Stimulated activated memory B cell treated with anti-CD40 and anti-IgM and Interleukin-4, amounts not matched to agents 10 μg/mL and 1 μg/mL and 100 μg/mL, for 72 hours (primary cell): ENCODE data around the gene LIN28B.

Experiments used
- ATAC-seq: fragments of 150-1000 bp; cut with Tn5 transposase; 2 replicates; pipeline ENCODE4 v1.10.0; 2021
- H3K27ac Mint-ChIP-seq: one replicate; pipeline ENCODE4 v1.8.0; 2022; ENCODE audit warnings: mild to moderate bottlenecking, mixed read lengths
- H3K27me3 Mint-ChIP-seq: one replicate; pipeline ENCODE4 v1.8.0; 2022; ENCODE audit warnings: mixed read lengths
- H3K36me3 Mint-ChIP-seq: one replicate; pipeline ENCODE4 v1.8.0; 2022; ENCODE audit warnings: mixed read lengths
- H3K4me1 Mint-ChIP-seq: one replicate; pipeline ENCODE4 v1.8.0; 2022; ENCODE audit warnings: mixed read lengths
- H3K4me3 Mint-ChIP-seq: one replicate; pipeline ENCODE4 v1.8.0; 2022; ENCODE audit warnings: mild to moderate bottlenecking, moderate library complexity, mixed read lengths
- H3K9me3 Mint-ChIP-seq: one replicate; pipeline ENCODE4 v1.8.0; 2022; ENCODE audit warnings: mixed read lengths

LIN28B gene, protein sequence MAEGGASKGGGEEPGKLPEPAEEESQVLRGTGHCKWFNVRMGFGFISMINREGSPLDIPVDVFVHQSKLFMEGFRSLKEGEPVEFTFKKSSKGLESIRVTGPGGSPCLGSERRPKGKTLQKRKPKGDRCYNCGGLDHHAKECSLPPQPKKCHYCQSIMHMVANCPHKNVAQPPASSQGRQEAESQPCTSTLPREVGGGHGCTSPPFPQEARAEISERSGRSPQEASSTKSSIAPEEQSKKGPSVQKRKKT

DNA sequence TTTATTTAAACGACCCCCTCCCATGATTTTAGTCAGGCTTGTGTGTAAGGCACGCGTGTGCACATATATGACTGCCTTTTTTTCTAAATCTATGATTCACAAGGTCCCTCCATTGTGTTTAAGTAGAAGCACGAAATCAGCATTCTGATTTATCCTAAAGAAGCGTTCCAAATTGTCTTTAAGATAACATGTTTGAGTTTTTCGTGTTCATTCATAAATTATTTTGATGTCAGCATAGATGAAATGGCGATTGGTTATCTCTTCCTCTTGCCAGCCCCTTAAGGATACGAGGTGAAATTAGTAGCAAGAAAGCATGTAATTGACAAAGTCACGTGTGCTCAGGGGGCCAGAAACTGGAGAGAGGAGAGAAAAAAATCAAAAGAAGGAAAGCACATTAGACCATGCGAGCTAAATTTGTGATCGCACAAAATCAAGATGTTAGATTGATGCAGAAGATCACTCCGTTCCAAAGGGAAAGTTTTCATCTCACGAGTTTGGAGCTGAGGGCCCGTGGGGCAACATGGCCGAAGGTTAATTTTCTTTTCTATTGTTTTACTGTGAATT lies at the start of gene LIN28B:
TSS of gene LIN28B (plus strand) at position 377 of the 564 bp plus-strand sequence. CDS start at position 521, 144 bp downstream.
- Mint-ChIP-seq H3K9me3 (peaks cover 3% of the 10 kb centered on the region), H3K4me3 (no peak within 1 kb of the TSS), H3K36me3 (no peaks in the 10 kb centered on the region), H3K27me3 (peaks cover 60% of the 10 kb centered on the region), H3K4me1 (peaks cover 6% of the 10 kb centered on the region), H3K27ac (no peak within 1 kb of the TSS)
- ATAC-seq = no peak

DNA sequence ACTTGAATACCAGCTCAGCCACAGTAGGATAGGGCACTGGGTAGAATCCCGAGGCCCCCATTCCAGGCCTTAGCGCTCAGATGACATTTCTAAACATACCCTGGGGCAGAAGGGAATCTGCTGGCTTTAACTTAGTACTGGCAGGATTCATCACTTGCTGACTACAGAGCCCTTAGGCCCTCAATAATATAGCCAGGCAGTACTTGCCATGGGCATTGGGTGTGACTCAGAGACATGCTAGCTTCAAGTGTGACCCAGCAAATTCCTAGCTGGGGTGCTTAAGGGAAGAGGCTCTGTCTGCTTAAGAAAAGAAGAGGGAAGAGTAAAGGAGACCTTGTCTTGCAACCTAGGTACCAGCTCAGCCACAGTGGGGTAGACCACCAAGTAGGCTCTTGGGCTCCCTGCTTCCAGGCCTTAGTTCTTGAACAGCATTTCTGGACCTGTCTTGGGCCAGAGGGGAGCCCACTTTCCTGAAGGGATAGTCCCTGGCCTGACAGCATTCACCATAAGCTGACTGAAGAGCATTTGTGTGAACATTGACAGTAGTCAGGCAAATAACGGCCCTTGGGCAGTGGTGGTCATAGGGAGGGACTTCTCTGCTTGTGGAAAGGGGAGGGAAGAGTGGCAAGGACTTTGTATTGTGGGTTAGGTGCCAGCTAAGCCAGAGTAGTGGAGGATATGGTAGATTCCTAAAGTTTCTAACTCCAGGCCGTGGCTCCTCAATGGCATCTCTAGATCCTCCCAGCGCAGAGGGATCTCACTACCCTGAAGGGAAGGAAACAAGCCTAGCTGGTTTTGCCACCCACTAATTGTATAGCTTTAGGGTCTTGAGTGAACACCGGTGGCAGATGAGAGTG lies 48.6 kb upstream of the LIN28B start:
- Mint-ChIP-seq H3K27ac (no peak overlapping the region), H3K27me3 (peaks cover 21% of the 10 kb centered on the region), H3K36me3 (no peaks in the 10 kb centered on the region), H3K9me3 (no peaks in the 10 kb centered on the region), H3K4me3 (no peak overlapping the region), H3K4me1 (no peaks in the 10 kb centered on the region)
- no peak for ATAC-seq

DNA sequence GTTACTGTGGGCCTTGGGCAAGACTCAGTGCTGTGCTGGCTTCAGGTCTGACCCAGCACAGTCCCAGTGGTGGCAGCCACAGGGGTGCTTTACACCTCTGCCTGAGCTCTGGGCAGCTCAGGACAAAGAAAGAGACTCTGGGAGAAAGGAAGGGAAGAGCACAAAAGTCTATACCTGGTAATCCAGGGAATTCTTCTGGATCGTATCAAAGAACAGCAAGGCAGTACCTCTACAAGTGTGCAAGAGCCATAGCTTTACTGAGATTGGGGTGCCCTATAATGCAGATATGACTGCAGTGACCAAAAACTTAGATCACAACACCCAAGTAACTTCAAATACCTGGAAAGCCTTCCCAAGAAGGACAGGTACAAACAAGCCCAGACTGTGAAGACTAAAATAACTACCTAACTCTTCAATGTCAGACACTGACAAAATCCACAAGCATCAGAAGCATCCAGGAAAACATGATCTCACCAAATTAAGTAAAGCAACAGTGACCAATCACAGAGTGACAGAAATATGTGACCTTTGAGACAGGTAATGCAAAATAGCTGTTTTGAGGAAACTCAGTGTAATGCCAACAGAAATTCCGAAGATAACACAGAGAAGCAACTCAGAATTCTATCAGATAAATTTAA lies 47.9 kb upstream of the LIN28B start:
- Mint-ChIP-seq H3K4me3 (no peak overlapping the region), H3K9me3 (no peaks in the 10 kb centered on the region), H3K36me3 (no peaks in the 10 kb centered on the region), H3K27ac (no peak overlapping the region), H3K4me1 (no peaks in the 10 kb centered on the region), H3K27me3 (peaks cover 21% of the 10 kb centered on the region)
- no peak for ATAC-seq

DNA sequence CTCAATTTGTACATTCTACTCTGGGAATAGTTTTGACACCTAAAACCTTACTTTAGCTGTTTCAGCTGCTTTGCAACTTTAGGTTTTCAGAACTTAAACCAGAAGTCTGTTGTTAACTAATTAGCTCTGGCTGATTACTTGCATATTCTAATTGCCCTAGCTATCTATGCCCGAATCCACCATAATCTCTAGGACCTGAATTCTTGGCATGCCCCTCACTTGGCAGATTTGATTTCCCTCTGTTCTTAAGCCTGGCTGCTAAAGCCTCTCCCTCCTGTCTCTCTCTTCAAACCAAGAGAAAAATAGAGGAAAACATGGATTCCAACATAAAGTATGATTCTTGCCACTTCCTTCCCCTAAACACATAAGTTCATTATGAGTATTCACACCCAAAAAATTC lies 35.0 kb upstream of the LIN28B start:
- peaks cover 9% of the 10 kb centered on the region for H3K27me3 Mint-ChIP-seq
- ATAC-seq = no peak
- H3K36me3 Mint-ChIP-seq = no peaks in the 10 kb centered on the region
- H3K4me3 Mint-ChIP-seq = no peak overlapping the region
- H3K4me1 Mint-ChIP-seq = no peaks in the 10 kb centered on the region
- no peak overlapping the region for H3K27ac Mint-ChIP-seq
- H3K9me3 Mint-ChIP-seq = no peaks in the 10 kb centered on the region

DNA sequence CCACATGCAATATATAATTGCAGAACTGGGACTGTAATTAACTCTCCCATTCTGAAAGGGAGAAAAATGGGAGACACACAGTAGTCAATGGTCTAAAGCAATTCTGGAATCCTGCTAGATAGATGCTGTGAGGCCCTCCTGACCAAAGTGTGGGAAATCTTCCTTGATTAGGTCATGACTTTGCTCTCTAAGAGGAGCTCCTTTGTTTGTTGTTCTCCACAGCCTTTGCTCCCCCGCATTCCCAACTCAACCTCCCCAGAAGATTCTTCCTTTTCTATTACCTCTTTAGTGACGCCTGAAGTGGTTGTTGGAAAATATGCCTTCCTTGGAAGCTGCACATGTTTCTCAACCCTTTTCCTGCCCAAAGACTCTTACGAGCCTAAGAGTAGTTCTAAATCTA lies 28.8 kb upstream of the LIN28B start:
- ATAC-seq = no peak
- Mint-ChIP-seq H3K27ac (no peak overlapping the region), H3K4me3 (no peak overlapping the region), H3K27me3 (no peaks in the 10 kb centered on the region), H3K4me1 (no peaks in the 10 kb centered on the region), H3K36me3 (no peaks in the 10 kb centered on the region), H3K9me3 (no peaks in the 10 kb centered on the region)

DNA sequence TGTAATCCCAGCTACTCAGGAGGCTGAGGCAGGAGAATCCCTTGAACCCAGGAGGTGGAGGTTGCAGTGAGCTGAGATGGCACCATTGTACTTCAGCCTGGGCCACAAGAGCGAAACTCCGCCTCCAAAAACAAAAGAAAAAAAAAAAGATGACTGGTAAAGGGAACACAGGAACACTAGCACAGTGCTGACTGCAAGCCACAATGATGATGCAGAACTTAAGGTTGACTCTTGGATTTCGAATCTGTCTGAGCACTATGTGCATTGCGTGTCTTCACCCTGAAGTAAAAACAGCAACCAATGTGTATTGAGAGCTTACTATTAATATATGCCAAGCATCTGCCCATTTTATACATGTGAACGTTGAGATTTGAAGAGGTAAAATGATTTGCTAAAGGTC lies 27.6 kb upstream of the LIN28B start:
- no peak for ATAC-seq
- Mint-ChIP-seq H3K36me3 (no peaks in the 10 kb centered on the region), H3K4me1 (no peaks in the 10 kb centered on the region), H3K4me3 (no peak overlapping the region), H3K27ac (no peak overlapping the region), H3K9me3 (no peaks in the 10 kb centered on the region), H3K27me3 (no peaks in the 10 kb centered on the region)

DNA sequence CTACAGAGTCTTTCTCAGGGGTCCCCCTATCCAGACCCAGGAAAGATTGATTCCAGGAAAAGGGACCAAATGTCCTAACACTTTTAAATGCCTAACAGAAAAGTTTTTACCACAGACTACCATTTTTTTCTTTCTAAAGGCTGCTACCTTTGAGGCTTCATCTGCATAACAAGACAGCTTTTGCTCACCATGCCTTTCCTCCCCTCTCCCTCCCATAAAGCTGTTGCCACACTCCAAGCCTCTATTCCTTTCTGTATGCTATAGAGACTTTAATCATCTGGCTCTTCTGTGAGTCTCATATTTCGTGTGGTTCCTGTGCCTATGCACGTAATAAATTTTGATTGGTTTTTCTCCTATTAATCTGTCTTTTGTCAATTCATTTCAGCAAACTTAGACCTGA lies 26.0 kb upstream of the LIN28B start:
- Mint-ChIP-seq H3K4me3 (no peak overlapping the region), H3K4me1 (no peaks in the 10 kb centered on the region), H3K27ac (no peak overlapping the region), H3K27me3 (peaks cover 1% of the 10 kb centered on the region), H3K9me3 (no peaks in the 10 kb centered on the region), H3K36me3 (no peaks in the 10 kb centered on the region)
- ATAC-seq = no peak

DNA sequence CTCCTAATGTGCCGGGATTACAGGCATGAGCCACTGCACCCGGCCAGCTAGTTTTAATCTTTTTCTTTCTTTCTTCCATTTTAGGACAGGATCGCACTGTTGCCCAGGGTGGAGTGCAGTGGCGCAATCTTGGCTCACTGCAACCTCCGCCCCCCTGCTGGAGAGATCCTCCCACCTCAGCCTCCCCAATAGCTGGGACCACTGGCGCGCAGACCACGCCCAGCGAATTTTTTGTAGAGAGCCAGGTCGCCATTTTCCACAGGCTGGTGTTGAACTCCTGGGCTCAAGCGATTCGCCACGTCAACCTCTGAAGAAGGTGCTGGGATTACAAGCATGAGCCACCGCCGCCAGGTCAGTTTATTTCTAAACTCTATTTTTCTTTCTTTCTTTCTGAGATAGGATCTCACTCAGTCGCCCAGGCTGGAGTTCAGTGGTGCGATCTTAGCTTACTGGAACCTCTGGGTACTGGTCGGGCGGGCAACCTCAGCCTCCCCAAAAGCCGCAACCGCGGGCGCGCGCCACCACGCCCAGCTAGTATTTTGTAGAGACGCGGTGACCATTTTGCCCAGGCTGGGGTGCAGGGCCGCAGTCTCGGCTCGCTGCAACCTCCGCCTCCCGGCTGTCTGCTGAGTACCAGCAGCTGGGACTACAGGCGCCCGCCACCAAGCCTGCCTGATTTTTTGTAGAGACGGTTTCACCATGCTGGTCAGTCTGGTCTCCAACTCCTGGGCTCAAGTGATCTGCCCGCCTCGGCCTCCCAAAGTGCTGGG lies 20.0 kb upstream of the LIN28B start:
- Mint-ChIP-seq H3K27ac (no peak overlapping the region), H3K9me3 (no peaks in the 10 kb centered on the region), H3K27me3 (peaks cover 14% of the 10 kb centered on the region), H3K4me3 (no peak overlapping the region), H3K4me1 (no peaks in the 10 kb centered on the region), H3K36me3 (no peaks in the 10 kb centered on the region)
- no peak for ATAC-seq

DNA sequence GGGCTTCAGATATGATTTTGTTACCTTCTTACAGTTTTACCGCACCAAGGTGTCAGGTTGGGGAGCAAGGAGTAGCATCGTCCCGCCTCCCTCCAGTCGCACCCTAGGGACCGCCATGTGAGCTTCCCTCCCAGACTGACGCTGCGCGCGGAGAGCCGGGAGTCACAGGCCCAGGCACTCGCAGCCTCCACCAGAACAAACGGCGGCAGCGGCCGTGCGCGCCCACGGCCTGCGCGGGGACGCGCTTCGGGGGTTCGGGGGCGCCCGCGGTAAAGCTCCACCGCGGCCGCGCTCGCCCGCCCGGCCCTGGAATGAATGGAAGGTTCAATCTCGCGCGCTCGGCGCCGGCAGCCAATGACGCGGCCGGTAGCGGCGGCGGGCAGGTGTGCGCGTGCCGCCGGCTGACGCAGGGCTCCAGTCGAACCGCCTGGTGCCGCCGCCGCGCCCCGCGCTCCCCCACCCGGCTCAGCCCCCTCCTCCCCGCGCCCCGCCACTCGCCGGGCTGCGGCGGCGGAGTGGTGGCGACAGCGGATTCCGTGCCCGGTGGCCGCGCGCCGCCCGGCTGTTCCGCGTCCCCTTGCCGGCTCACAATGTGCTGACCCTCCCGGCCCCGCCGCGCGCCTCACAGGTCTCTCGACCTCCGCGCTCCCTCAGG lies 16.5 kb upstream of the LIN28B start:
- peaks cover 14% of the 10 kb centered on the region for H3K27me3 Mint-ChIP-seq
- H3K4me3 Mint-ChIP-seq = no peak overlapping the region
- no peaks in the 10 kb centered on the region for H3K9me3 Mint-ChIP-seq
- ATAC-seq = no peak
- no peaks in the 10 kb centered on the region for H3K4me1 Mint-ChIP-seq
- H3K36me3 Mint-ChIP-seq = no peaks in the 10 kb centered on the region
- no peak overlapping the region for H3K27ac Mint-ChIP-seq

DNA sequence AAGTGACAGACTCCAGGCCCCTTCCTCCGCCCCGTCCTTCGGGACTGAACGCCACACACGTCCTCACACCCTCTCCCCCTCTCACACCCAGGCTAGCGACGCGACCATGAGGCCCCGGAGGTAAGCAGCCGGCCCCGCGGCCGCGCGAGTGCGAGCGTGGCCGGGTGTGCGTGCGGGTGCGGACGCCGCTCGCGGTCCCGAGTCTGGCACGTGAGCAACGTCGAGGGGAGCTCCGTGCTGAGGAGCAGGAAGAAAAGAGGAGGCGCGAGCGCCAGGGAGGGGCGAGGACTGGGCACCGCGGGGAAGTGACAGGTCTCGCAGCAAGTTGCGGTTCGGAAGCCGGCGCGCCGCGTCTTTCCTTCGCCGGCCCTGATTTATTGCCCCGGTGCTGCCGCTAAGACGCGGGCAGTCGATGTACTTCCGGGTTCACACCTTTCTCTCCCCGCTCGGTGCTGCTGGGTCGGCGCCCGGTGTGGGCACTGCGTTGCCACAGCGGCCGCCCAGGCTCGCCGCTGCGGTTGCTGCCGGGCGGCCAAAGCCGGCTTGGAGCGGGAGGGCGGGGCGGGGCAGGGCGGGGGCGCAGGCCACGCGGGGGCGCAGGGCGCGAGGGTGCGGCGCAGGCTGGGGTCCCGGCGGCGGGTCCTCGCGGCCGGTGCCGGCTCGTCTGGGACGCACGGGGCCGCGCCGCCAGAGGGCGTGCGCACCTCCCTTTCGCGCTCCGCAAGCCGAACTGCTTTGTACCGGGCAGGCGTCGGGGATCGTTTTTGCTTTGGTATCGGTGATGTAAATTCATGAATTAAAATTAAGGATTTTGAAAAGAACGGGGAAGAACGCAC lies 15.8 kb upstream of the LIN28B start:
- peaks cover 11% of the 10 kb centered on the region for H3K27me3 Mint-ChIP-seq
- no peaks in the 10 kb centered on the region for H3K4me1 Mint-ChIP-seq
- peak overlapping the region; percentile 52 for H3K4me3 Mint-ChIP-seq
- no peak overlapping the region for H3K27ac Mint-ChIP-seq
- H3K9me3 Mint-ChIP-seq = no peaks in the 10 kb centered on the region
- H3K36me3 Mint-ChIP-seq = no peaks in the 10 kb centered on the region
- ATAC-seq = no peak

DNA sequence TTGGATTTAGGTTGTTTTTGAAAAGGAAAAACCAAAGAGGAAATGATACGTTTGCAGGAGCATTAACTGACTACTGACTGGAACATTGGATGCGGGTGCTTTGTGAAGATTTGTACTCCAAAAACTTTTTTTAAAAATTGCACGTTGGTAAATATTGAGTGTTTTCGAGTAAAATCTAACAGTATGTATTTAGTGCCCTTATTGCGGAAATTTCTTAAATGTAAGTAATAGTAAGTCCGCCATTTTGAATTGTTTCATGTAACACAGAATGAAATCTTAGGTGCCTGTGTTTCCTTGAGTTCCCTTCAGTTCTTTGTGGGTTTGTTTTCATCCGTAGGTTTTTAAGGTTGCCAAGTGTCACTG lies 15.2 kb upstream of the LIN28B start:
- Mint-ChIP-seq H3K9me3 (no peaks in the 10 kb centered on the region), H3K4me1 (no peaks in the 10 kb centered on the region), H3K27me3 (peaks cover 5% of the 10 kb centered on the region), H3K27ac (no peak overlapping the region), H3K4me3 (peak overlapping the region; percentile 52), H3K36me3 (no peaks in the 10 kb centered on the region)
- ATAC-seq = no peak

DNA sequence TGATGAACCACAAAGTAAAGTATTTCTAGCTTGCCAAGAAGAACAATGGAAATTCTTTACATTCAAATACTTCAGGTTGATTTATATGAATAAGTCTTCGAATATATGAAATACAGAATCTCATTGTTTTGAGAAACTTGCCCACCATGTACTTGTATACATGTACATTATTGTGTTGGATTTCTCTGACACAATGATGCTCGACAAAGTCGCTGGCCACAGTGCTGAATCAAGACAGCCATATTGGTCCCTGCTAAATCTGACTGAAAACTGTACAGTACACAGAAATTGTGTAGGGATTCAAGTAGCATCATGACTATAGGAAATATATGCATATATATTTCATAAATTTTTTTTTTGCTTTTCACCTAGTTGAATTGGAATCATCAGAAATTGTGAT lies 13.1 kb upstream of the LIN28B start:
- H3K4me3 Mint-ChIP-seq = no peak overlapping the region
- no peak for ATAC-seq
- H3K36me3 Mint-ChIP-seq = no peaks in the 10 kb centered on the region
- no peak overlapping the region for H3K27ac Mint-ChIP-seq
- no peaks in the 10 kb centered on the region for H3K4me1 Mint-ChIP-seq
- H3K27me3 Mint-ChIP-seq = no peaks in the 10 kb centered on the region
- H3K9me3 Mint-ChIP-seq = no peaks in the 10 kb centered on the region

DNA sequence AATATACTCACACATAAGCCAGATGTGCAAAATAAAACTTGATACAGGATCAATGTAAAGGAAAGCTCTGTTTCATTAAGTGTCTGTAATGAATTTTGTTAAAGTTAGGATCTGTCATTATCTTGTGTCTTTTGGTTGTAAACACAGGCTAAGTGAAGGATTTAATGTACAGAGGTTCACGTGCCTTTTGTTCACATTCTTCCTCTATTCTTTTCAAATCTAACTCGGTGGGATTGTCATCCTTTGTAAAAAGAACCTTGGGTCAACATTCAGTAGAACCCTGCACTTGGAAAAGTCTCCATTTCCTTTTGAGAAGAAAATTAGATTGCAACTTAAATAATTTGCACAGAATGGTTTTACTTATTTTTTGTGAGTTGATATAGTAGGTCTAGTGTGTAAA lies 7.7 kb upstream of the LIN28B start:
- Mint-ChIP-seq H3K4me1 (peaks cover 6% of the 10 kb centered on the region), H3K27ac (no peak overlapping the region)

DNA sequence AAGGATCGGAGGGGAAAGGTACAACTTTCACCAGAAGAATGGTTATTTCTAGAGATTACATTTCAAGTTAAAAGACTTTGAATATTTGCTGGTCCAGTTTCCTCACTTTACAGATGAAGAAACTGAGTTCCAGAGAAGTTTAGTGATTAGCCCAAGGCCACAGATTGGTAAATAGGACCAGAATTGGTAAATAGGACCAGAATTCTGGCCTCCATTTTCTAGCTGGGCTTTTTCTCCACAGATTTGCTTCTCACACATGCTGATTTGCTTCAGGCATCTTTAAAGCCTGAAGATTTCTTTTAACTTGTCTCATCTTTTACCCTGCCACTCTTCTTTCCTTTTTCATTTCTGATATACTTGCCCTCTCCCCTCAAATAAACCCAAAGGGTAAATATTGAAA lies 5.2 kb upstream of the LIN28B start:
- Mint-ChIP-seq H3K4me3 (no peak overlapping the region), H3K9me3 (peaks cover 3% of the 10 kb centered on the region), H3K4me1 (peaks cover 6% of the 10 kb centered on the region), H3K36me3 (no peaks in the 10 kb centered on the region), H3K27ac (no peak overlapping the region), H3K27me3 (peaks cover 33% of the 10 kb centered on the region)
- ATAC-seq = no peak

More for the DNA sequence above, 7.7 kb upstream of the LIN28B start:
- H3K27me3 Mint-ChIP-seq = peaks cover 15% of the 10 kb centered on the region
- no peak for ATAC-seq
- no peaks in the 10 kb centered on the region for H3K36me3 Mint-ChIP-seq
- H3K4me3 Mint-ChIP-seq = no peak overlapping the region
- H3K9me3 Mint-ChIP-seq = peaks cover 3% of the 10 kb centered on the region
